Measurements from ENCODE around the gene VWC2. TPM values are rescaled to one million over a fixed set of nuclear protein-coding genes. Genes with fewer than 3 reads are reported as not detected.

The VWC2 gene
- total RNA-seq, 2 experiments from 2014 or later, result not detected

- Mint-ChIP-seq H3K27me3 (peaks cover 72% of the 10 kb centered on the region), H3K9me3 (no peaks in the 10 kb centered on the region), H3K36me3 (ENCODE audit: low read depth) (no peaks in the 10 kb centered on the region), H3K4me1 (ENCODE audit: low read depth) (peaks cover 7% of the 10 kb centered on the region), H3K4me3 (no peak overlapping the region), H3K27ac (no peak overlapping the region)
- no peaks in the 10 kb centered on the region for H3K9me3 ChIP-seq (ENCODE audit: control insufficient read depth in 1 of 2, insufficient read depth in 1 of 2, low read length in 2 of 2)
- TF ChIP-seq, protein P1, sequence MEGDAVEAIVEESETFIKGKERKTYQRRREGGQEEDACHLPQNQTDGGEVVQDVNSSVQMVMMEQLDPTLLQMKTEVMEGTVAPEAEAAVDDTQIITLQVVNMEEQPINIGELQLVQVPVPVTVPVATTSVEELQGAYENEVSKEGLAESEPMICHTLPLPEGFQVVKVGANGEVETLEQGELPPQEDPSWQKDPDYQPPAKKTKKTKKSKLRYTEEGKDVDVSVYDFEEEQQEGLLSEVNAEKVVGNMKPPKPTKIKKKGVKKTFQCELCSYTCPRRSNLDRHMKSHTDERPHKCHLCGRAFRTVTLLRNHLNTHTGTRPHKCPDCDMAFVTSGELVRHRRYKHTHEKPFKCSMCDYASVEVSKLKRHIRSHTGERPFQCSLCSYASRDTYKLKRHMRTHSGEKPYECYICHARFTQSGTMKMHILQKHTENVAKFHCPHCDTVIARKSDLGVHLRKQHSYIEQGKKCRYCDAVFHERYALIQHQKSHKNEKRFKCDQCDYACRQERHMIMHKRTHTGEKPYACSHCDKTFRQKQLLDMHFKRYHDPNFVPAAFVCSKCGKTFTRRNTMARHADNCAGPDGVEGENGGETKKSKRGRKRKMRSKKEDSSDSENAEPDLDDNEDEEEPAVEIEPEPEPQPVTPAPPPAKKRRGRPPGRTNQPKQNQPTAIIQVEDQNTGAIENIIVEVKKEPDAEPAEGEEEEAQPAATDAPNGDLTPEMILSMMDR (IDR thresholded peaks at IDR 0.05), result no peak
- H3K27ac ChIP-seq (ENCODE audit: low read depth in 1 of 2, low read length in 2 of 2), result no peak overlapping the region
- ChIA-PET POLR2A (no interaction called here), CTCF (no interaction called here)
- DNase-seq (no peak), ATAC-seq (ENCODE audit: poor library complexity) (no peak)
- no peaks in the 10 kb centered on the region for H3K36me3 ChIP-seq (ENCODE audit: insufficient read depth, low read length)
- H3K4me3 ChIP-seq (ENCODE audit: low read length), result no peak overlapping the region
- H3K4me1 ChIP-seq (ENCODE audit: insufficient read depth, low read length), result no peaks in the 10 kb centered on the region
- intact Hi-C loops (cut with DNase I, micrococcal nuclease), result no loop called here
- H3K27me3 ChIP-seq (ENCODE audit: control insufficient read depth in 1 of 2, insufficient read depth in 2 of 2, low read length in 2 of 2), result peaks cover 29 to 41% of the 10 kb centered on the region in 2 experiments
Observed at GRCh38 chr7:49775065-49775948, 1.9 kb downstream of the VWC2 start.

DNA sequence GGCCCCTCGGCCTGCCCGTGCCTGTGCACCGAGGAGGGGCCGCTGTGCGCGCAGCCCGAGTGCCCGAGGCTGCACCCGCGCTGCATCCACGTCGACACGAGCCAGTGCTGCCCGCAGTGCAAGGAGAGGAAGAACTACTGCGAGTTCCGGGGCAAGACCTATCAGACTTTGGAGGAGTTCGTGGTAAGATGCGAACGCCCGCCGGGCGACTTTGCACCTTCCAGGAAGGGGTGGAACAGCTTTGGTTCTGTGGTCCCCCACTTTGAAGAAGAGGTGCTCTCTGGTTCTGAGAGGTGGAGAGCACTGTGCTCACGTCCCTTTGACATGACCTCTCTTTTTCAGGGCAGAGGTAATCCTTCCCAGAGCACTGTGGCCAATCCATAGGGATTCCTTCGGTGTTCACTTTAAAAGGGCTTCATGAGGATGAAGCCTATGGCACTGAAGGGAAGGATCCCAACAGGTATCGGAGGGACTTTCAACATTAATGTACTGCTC lies 2.6 kb downstream of the VWC2 start:
- DNase-seq, result no peak
- ChIA-PET CTCF (no interaction called here), POLR2A (no interaction called here)
- Mint-ChIP-seq H3K27me3 (peaks cover 72% of the 10 kb centered on the region), H3K36me3 (ENCODE audit: low read depth) (no peaks in the 10 kb centered on the region), H3K4me3 (no peak overlapping the region), H3K9me3 (no peaks in the 10 kb centered on the region), H3K4me1 (ENCODE audit: low read depth) (peaks cover 7% of the 10 kb centered on the region), H3K27ac (no peak overlapping the region)
- Histone ChIP-seq H3K9me3 (ENCODE audit: control insufficient read depth in 1 of 2, insufficient read depth in 1 of 2, low read length in 2 of 2) (no peaks in the 10 kb centered on the region), H3K4me3 (ENCODE audit: low read length) (no peak overlapping the region), H3K4me1 (ENCODE audit: insufficient read depth, low read length) (no peaks in the 10 kb centered on the region), H3K27me3 (ENCODE audit: control insufficient read depth in 1 of 2, insufficient read depth in 2 of 2, low read length in 2 of 2) (peaks cover 29 to 41% of the 10 kb centered on the region in 2 experiments), H3K27ac (ENCODE audit: low read depth in 1 of 2, low read length in 2 of 2) (no peak overlapping the region), H3K36me3 (ENCODE audit: insufficient read depth, low read length) (no peaks in the 10 kb centered on the region)
- no peak for ATAC-seq (ENCODE audit: poor library complexity)
- TF ChIP-seq, protein P1 (IDR thresholded peaks at IDR 0.05), result no peak
- intact Hi-C loops (cut with DNase I, micrococcal nuclease), result no loop called here

DNA sequence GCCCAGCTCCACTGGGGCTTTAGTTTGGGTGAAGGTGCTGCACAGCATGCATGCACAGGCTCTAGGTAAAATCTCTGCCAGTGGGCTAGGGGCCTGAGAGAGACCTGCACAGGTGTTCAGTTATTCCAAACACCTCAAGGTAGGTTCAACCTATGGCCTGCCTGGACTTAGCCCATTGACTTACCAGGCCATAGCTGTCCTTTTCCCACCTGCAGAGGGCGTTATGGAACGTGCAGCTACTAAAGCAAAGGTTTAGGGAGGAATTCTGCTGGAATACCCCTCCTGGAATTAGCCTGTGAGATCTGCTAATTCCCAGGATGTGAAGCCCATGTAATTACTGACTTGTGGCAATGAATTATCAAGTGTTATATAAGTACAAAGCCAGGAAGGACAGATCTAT lies 3.6 kb downstream of the VWC2 start:
- Mint-ChIP-seq H3K27ac (no peak overlapping the region), H3K27me3 (peaks cover 70% of the 10 kb centered on the region), H3K36me3 (ENCODE audit: low read depth) (no peaks in the 10 kb centered on the region), H3K4me3 (no peak overlapping the region), H3K9me3 (no peaks in the 10 kb centered on the region), H3K4me1 (ENCODE audit: low read depth) (peaks cover 7% of the 10 kb centered on the region)
- TF ChIP-seq, protein P1 (IDR thresholded peaks at IDR 0.05), result no peak
- no peak overlapping the region for H3K27ac ChIP-seq (ENCODE audit: low read depth in 1 of 2, low read length in 2 of 2)
- no peaks in the 10 kb centered on the region for H3K4me1 ChIP-seq (ENCODE audit: insufficient read depth, low read length)
- DNase-seq (no peak), ATAC-seq (ENCODE audit: poor library complexity) (no peak)
- no peaks in the 10 kb centered on the region for H3K9me3 ChIP-seq (ENCODE audit: control insufficient read depth in 1 of 2, insufficient read depth in 1 of 2, low read length in 2 of 2)
- H3K36me3 ChIP-seq (ENCODE audit: insufficient read depth, low read length), result no peaks in the 10 kb centered on the region
- no peak overlapping the region for H3K4me3 ChIP-seq (ENCODE audit: low read length)
- POLR2A ChIA-PET, result no interaction called here
- H3K27me3 ChIP-seq (ENCODE audit: control insufficient read depth in 1 of 2, insufficient read depth in 2 of 2, low read length in 2 of 2), result peaks cover 22 to 35% of the 10 kb centered on the region in 2 experiments
- intact Hi-C loops (cut with DNase I, micrococcal nuclease), result no loop called here
- CTCF ChIA-PET, result no interaction called here
